ENCODE measurements around the gene AEN.

- TF ChIP-seq MYC (IDR thresholded peaks at IDR 0.05; ENCODE audit: low read depth, low read length) (no peak), CTCF (IDR thresholded peaks at IDR 0.05; ENCODE audit: low read depth, low read length) (no peak), POLR2A (IDR thresholded peaks at IDR 0.05; ENCODE audit: extremely low read depth, insufficient read length) (no peak), MAX (IDR thresholded peaks at IDR 0.05; ENCODE audit: low read depth, low read length) (no peak)
Measured at GRCh38 chr15:88645171-88646087, 24.3 kb downstream of the AEN start.
